KBM-7 (cell line): Measurements from ENCODE around the gene RFPL4A.

Source experiments
- DNase-seq: peaks from one replicate; pipeline ENCODE4 v3.0.0-alpha.2; 2015
- in situ Hi-C: fragments of 300-500 bp; cut with MboI; formaldehyde crosslinking; loops from 2 replicates; pipeline ENCODE4 v1.14.3; 2020; ENCODE audit warnings: low sequenced_read_pairs, low pct_unique_long_range_greater_than_20kb, mixed read lengths

Gene RFPL4A

GRCh38 chr19:55781112-55781511 lies 22.2 kb downstream of the RFPL4A start:
- no peak for DNase-seq
- in situ Hi-C loops, result no loop called here

GRCh38 chr19:55795021-55795420 lies 36.1 kb downstream of the RFPL4A start:
- in situ Hi-C loops, result no loop called here

GRCh38 chr19:55801416-55801815 lies 42.5 kb downstream of the RFPL4A start:
- in situ Hi-C loops, result no loop called here
- no peak for DNase-seq

More at GRCh38 chr19:55795021-55795420, 36.1 kb downstream of the RFPL4A start:
- no peak for DNase-seq

- in situ Hi-C loops, result no loop called here
- DNase-seq, result no peak
Observed at GRCh38 chr19:55802281-55802680, 43.4 kb downstream of the RFPL4A start.

GRCh38 chr19:55809381-55810058 lies 50.6 kb downstream of the RFPL4A start:
- in situ Hi-C loops, result no loop called here
- DNase-seq, result peak; percentile 91

- DNase-seq, result no peak
- in situ Hi-C loops, result no loop called here
Observed at GRCh38 chr19:55811340-55811739, 52.4 kb downstream of the RFPL4A start.

- in situ Hi-C loops, result no loop called here
- peak; percentile 4 for DNase-seq
Observed at GRCh38 chr19:55812449-55812848, 53.6 kb downstream of the RFPL4A start.
